HepG2 (cell line): ENCODE results near the gene RPL32. TPM values are rescaled to one million over a fixed set of nuclear protein-coding genes. Genes with fewer than 3 reads are reported as not detected.
A peak's percentile ranks its signal among the peaks of the same experiment; 100 is the strongest.

Experiments used
- AGO2 ChIP-seq: fragments of 200-400 bp; formaldehyde crosslinking; optimal IDR thresholded peaks from 2 replicates; pipeline ENCODE3; 2017; ENCODE audit warnings: mild to moderate bottlenecking, low read depth, low read length, moderate library complexity
- BRD4 ChIP-seq: sonication (generic); formaldehyde crosslinking; IDR thresholded peaks from 2 replicates; pipeline ENCODE4 v1.4.0; 2020; ENCODE audit warnings: missing genetic modification reagents
- CENPT ChIP-seq: sonication (generic); formaldehyde crosslinking; IDR thresholded peaks from 2 replicates; pipeline ENCODE4 v1.8.0; 2022; ENCODE audit warnings: low read depth, mild to moderate bottlenecking, moderate library complexity, missing genetic modification reagents
- FOXK1 ChIP-seq: sonication (generic); formaldehyde crosslinking; IDR thresholded peaks from 2 replicates; pipeline ENCODE4 v1.4.0; 2020; ENCODE audit warnings: low read depth, missing genetic modification reagents, borderline replicate concordance
- FOXM1 ChIP-seq: sonication (generic); formaldehyde crosslinking; IDR thresholded peaks from 2 replicates; pipeline ENCODE4 v1.5.0; 2020; ENCODE audit warnings: missing genetic modification reagents
- KLF12 ChIP-seq: sonication (generic); formaldehyde crosslinking; IDR thresholded peaks from 2 replicates; pipeline ENCODE4 v1.4.0; 2020; ENCODE audit warnings: missing genetic modification reagents, borderline replicate concordance
- NCOR1 ChIP-seq: fragments of 200-600 bp; sonication (generic); IDR thresholded peaks from 2 replicates; pipeline ENCODE4 v1.7.0; 2017; ENCODE audit warnings: antibody characterized with exemption, low read length, borderline replicate concordance
- NFKBIZ ChIP-seq: IDR thresholded peaks from 2 replicates; pipeline ENCODE4 v1.6.1; 2018; ENCODE audit warnings: missing genetic modification reagents, missing compliant biosample characterization
- PHF5A ChIP-seq: IDR thresholded peaks from one replicate; pipeline ENCODE4 v1.6.1; 2018; ENCODE audit warnings: low read depth, missing genetic modification reagents; ENCODE audit not compliant: unreplicated experiment
- POLR2AphosphoS2 ChIP-seq: IDR thresholded peaks from 2 replicates; pipeline ENCODE4 v1.6.1; 2011; ENCODE audit warnings: low read depth, low read length, improper control_type of control experiment
- REXO4 ChIP-seq: sonication (generic); formaldehyde crosslinking; IDR thresholded peaks from 2 replicates; pipeline ENCODE4 v1.8.0; 2022; ENCODE audit warnings: missing genetic modification reagents, mild to moderate bottlenecking, borderline replicate concordance
- SP2 ChIP-seq: sonication (generic); formaldehyde crosslinking; IDR thresholded peaks from 2 replicates; pipeline ENCODE4 v1.5.1; 2020; ENCODE audit warnings: mild to moderate bottlenecking, missing genetic modification reagents
- TGIF2 ChIP-seq: IDR thresholded peaks from 2 replicates; pipeline ENCODE4 v1.6.1; 2016; ENCODE audit warnings: control low read depth, missing compliant biosample characterization
- ZFYVE20 ChIP-seq: sonication (generic); formaldehyde crosslinking; IDR thresholded peaks from 2 replicates; pipeline ENCODE4 v1.8.0; 2023; ENCODE audit warnings: low read depth, mild to moderate bottlenecking, moderate library complexity, missing genetic modification reagents, borderline replicate concordance
- ZKSCAN8 ChIP-seq: IDR thresholded peaks from 2 replicates; pipeline ENCODE4 v1.6.1; 2016; ENCODE audit warnings: borderline replicate concordance, missing genetic modification reagents, missing compliant biosample characterization
- ZNF460 ChIP-seq: sonication (generic); formaldehyde crosslinking; IDR thresholded peaks from 2 replicates; pipeline ENCODE4 v1.5.1; 2020; ENCODE audit warnings: missing genetic modification reagents, mild to moderate bottlenecking, borderline replicate concordance
- ZNF543 ChIP-seq: sonication (generic); formaldehyde crosslinking; IDR thresholded peaks from 2 replicates; pipeline ENCODE4 v1.4.0; 2020; ENCODE audit warnings: mild to moderate bottlenecking, missing genetic modification reagents
- ZNF567 ChIP-seq: sonication (generic); formaldehyde crosslinking; IDR thresholded peaks from 2 replicates; pipeline ENCODE4 v1.8.1; 2023; ENCODE audit warnings: mild to moderate bottlenecking, missing genetic modification reagents, borderline replicate concordance
- ZZZ3 ChIP-seq: sonication (generic); formaldehyde crosslinking; IDR thresholded peaks from 2 replicates; pipeline ENCODE4 v1.4.0; 2020; ENCODE audit warnings: missing genetic modification reagents, mild to moderate bottlenecking, borderline replicate concordance
- polyA plus RNA-seq, 8 experiments: library from polyadenylated mRNA; depleted of rRNA in 3 of 8; stranded (reverse) in 7 of 8; unstranded in 1 of 8; fragments of >200 nt; fragmentation: Illumina TruSeq in 4 of 8; extraction: Trizol in 4 of 8; gene quantifications; 2 replicates each; pipeline versions ENCODE4 v1.2.1 to v1.2.3, GENCODE V29; 2011 to 2016; ENCODE audit warnings: low read depth in 4 of 8, missing spikeins in 1 of 8, mixed read lengths in 1 of 8; ENCODE audit not compliant: insufficient read depth in 1 of 8
- total RNA-seq, 5 experiments: library from RNA; depleted of rRNA; stranded (reverse); fragments of >200 nt; fragmentation: Illumina TruSeq; extraction: Trizol; gene quantifications; 2 replicates each; pipeline ENCODE4 v1.2.3, GENCODE V29; 2016; ENCODE audit warnings: low read depth in 1 of 5
- TF ChIP-seq, protein P1 (sequence below): IDR thresholded peaks from 2 replicates; pipeline ENCODE4 v1.6.1; 2016
- TF ChIP-seq, protein P2 (sequence below): sonication (generic); formaldehyde crosslinking; IDR thresholded peaks from 2 replicates; pipeline ENCODE4 v1.8.0; 2022; ENCODE audit warnings: missing genetic modification reagents, low read depth, mild to moderate bottlenecking, borderline replicate concordance
- TF ChIP-seq, protein P3 (sequence below), 2 experiments: sonication (generic) in 1 of 2; formaldehyde crosslinking in 1 of 2; IDR thresholded peaks; 2 replicates each; pipeline versions ENCODE4 v1.5.1 to v1.6.1; 2011 to 2020; ENCODE audit warnings: borderline replicate concordance in 1 of 2, low read depth in 1 of 2, low read length in 1 of 2, mild to moderate bottlenecking in 1 of 2, missing genetic modification reagents in 1 of 2, moderate library complexity in 1 of 2
- TF ChIP-seq, protein P4 (sequence below): sonication (generic); formaldehyde crosslinking; IDR thresholded peaks from 2 replicates; pipeline ENCODE4 v1.4.0; 2020; ENCODE audit warnings: missing genetic modification reagents

Gene RPL32
- total and polyA plus RNA-seq, 2 of the 13 experiments (the other 11 are each of a cell fraction or from before 2014, with no cell fraction given) = 1,781 to 2,401 TPM

DNA sequence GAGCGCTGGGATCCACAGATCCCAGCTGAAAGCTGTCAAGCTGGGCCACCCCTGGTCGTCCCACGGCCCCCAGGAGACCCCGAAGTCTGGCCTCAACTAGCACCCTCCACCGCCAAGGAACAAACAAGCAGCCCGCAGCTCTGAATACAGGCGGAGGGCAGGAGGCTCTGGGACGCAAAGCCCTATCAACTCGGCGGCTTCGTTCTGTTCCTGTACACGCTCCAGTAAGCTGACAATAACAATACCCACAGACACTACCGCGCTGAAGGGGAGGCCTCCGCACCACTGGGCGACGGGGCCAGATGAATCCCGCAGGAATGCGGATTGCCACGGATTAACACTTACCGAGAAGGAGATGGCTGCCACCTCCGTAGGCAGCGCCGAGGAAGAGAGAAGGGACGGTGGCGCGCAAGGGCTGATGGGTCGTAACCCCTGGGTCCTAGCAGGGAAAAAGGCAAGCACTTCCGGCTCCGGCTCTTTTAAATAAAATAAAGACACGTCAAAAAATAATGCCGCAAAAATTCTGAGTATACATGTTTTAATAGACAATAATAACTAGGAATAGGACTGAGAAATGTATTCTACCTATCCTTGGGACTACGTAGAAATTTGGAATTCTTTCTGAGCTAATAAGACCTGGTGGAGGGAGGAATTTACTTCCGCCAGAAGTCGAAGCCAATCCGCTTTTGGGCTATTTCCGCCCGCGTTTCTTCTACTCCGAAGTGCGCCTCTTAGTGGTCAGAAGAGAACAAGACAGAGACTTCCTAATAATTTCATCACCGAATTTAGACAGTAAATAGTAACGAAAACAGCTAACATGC is at the start of gene RPL32 (continued):
- peak; percentile 53; the same call in 1 of the 2 replicates for TF ChIP-seq SP2
- no peak for TF ChIP-seq REXO4 (CRISPR knock-in tag)
- peak; percentile 47; the same call in 1 of the 2 replicates for TF ChIP-seq ZKSCAN8 (CRISPR knock-in tag)
- peak; percentile 56; the same call in 1 of the 2 replicates for TF ChIP-seq ZNF567
- peak; percentile 75 for TF ChIP-seq TGIF2 (CRISPR knock-in tag)
- TF ChIP-seq ZNF460 (CRISPR knock-in tag) = no peak
- TF ChIP-seq KLF12 = 0 out of 2 replicates have a peak, but pooled peaks have one; percentile 41
- TF ChIP-seq FOXM1 (CRISPR knock-in tag) = 0 out of 2 replicates have a peak, but pooled peaks have one; percentile 61
- peak; percentile 41; the same call in 1 of the 2 replicates for TF ChIP-seq NCOR1
- 0 out of 2 replicates have a peak, but pooled peaks have one; percentile 51 for TF ChIP-seq ZFYVE20 (CRISPR knock-in tag)
- TF ChIP-seq, protein P1, sequence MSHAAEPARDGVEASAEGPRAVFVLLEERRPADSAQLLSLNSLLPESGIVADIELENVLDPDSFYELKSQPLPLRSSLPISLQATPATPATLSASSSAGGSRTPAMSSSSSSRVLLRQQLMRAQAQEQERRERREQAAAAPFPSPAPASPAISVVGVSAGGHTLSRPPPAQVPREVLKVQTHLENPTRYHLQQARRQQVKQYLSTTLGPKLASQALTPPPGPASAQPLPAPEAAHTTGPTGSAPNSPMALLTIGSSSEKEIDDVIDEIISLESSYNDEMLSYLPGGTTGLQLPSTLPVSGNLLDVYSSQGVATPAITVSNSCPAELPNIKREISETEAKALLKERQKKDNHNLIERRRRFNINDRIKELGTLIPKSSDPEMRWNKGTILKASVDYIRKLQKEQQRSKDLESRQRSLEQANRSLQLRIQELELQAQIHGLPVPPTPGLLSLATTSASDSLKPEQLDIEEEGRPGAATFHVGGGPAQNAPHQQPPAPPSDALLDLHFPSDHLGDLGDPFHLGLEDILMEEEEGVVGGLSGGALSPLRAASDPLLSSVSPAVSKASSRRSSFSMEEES (CRISPR knock-in tag) = 0 out of 2 replicates have a peak, but pooled peaks have one; percentile 8
- TF ChIP-seq ZNF543 (CRISPR knock-in tag) = 0 out of 2 replicates have a peak, but pooled peaks have one; percentile 24
- TF ChIP-seq BRD4 (CRISPR knock-in tag) = peak; percentile 92
- TF ChIP-seq, protein P2, sequence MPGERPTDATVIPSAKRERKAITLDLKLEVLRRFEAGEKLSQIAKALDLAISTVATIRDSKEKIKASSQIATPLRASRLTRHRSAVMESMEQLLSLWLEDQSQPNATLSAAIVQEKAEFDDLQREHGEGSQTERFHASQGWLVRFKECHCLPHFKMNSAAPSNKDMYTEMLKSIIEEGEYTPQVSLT = 0 out of 2 replicates have a peak, but pooled peaks have one; percentile 36
- peak; percentile 71; the same call in 1 of the 2 replicates for TF ChIP-seq FOXK1 (CRISPR knock-in tag)
- TF ChIP-seq ZZZ3 (CRISPR knock-in tag) = peak; percentile 81; the same call in 1 of the 2 replicates
- TF ChIP-seq CENPT (CRISPR knock-in tag) = peak; percentile 77; the same call in 1 of the 2 replicates
- TF ChIP-seq, protein P3, sequence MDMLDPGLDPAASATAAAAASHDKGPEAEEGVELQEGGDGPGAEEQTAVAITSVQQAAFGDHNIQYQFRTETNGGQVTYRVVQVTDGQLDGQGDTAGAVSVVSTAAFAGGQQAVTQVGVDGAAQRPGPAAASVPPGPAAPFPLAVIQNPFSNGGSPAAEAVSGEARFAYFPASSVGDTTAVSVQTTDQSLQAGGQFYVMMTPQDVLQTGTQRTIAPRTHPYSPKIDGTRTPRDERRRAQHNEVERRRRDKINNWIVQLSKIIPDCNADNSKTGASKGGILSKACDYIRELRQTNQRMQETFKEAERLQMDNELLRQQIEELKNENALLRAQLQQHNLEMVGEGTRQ (IDR thresholded peaks at IDR 0.05; ENCODE audit: low read depth, low read length) = no peak
- TF ChIP-seq, protein P3 (CRISPR knock-in tag; IDR thresholded peaks at IDR 0.05; ENCODE audit: borderline replicate concordance) = no peak; the same call in 1 of the 2 replicates
- TF ChIP-seq, protein P4, sequence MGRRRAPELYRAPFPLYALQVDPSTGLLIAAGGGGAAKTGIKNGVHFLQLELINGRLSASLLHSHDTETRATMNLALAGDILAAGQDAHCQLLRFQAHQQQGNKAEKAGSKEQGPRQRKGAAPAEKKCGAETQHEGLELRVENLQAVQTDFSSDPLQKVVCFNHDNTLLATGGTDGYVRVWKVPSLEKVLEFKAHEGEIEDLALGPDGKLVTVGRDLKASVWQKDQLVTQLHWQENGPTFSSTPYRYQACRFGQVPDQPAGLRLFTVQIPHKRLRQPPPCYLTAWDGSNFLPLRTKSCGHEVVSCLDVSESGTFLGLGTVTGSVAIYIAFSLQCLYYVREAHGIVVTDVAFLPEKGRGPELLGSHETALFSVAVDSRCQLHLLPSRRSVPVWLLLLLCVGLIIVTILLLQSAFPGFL = 0 out of 2 replicates have a peak, but pooled peaks have one; percentile 35
- TF ChIP-seq AGO2 = peak; percentile 86
- TF ChIP-seq PHF5A (CRISPR knock-in tag) = peak; percentile 43
- TF ChIP-seq NFKBIZ = no peak
- peak; percentile 80; the same call in 1 of the 2 replicates for TF ChIP-seq POLR2AphosphoS2
